Glutamatergic neuron (in vitro differentiated cells): ENCODE data around the gene CDC5L. TPM values are rescaled to one million over a fixed set of nuclear protein-coding genes. Genes with fewer than 3 reads are reported as not detected.

Experiments
- DNase-seq: peaks from one replicate; pipeline ENCODE4 v3.0.0; 2022
- H3K27ac Mint-ChIP-seq: one replicate; pipeline ENCODE4 v1.8.0; 2020; ENCODE audit warnings: mild to moderate bottlenecking, mixed read lengths, inconsistent platforms; ENCODE audit not compliant: unreplicated experiment
- H3K27me3 Mint-ChIP-seq: one replicate; pipeline ENCODE4 v1.8.0; 2020; ENCODE audit warnings: mild to moderate bottlenecking, moderate library complexity, mixed read lengths, inconsistent platforms; ENCODE audit not compliant: unreplicated experiment
- H3K36me3 Mint-ChIP-seq: one replicate; pipeline ENCODE4 v1.8.0; 2020; ENCODE audit warnings: mild to moderate bottlenecking, mixed read lengths, inconsistent platforms; ENCODE audit not compliant: unreplicated experiment
- H3K4me1 Mint-ChIP-seq: one replicate; pipeline ENCODE4 v1.8.0; 2020; ENCODE audit warnings: mild to moderate bottlenecking, low read depth, mixed read lengths, inconsistent platforms; ENCODE audit not compliant: unreplicated experiment
- H3K4me3 Mint-ChIP-seq: one replicate; pipeline ENCODE4 v1.8.0; 2020; ENCODE audit warnings: mild to moderate bottlenecking, mixed read lengths, inconsistent platforms; ENCODE audit not compliant: unreplicated experiment
- H3K9me3 Mint-ChIP-seq: one replicate; pipeline ENCODE4 v1.8.0; 2020; ENCODE audit warnings: mild to moderate bottlenecking, moderate library complexity, mixed read lengths, inconsistent platforms; ENCODE audit not compliant: unreplicated experiment
- total RNA-seq: library from RNA; stranded (reverse); fragmentation: NEBNext Ultra II Directional; extraction: Animal tissue kit (Norgen Biotek cat#: 25700); gene quantifications from one replicate; pipeline ENCODE4 v1.2.1, GENCODE V29; 2021; ENCODE audit not compliant: unreplicated experiment
- TF ChIP-seq, protein P1 (sequence below): fragments of 200-600 bp; sonication (generic); IDR thresholded peaks from one replicate; pipeline ENCODE4 v1.5.0; 2021; ENCODE audit not compliant: partially characterized antibody, unreplicated experiment

CDC5L gene
- total RNA-seq, 1 donor from 2014 or later, result 19.6 TPM

DNA sequence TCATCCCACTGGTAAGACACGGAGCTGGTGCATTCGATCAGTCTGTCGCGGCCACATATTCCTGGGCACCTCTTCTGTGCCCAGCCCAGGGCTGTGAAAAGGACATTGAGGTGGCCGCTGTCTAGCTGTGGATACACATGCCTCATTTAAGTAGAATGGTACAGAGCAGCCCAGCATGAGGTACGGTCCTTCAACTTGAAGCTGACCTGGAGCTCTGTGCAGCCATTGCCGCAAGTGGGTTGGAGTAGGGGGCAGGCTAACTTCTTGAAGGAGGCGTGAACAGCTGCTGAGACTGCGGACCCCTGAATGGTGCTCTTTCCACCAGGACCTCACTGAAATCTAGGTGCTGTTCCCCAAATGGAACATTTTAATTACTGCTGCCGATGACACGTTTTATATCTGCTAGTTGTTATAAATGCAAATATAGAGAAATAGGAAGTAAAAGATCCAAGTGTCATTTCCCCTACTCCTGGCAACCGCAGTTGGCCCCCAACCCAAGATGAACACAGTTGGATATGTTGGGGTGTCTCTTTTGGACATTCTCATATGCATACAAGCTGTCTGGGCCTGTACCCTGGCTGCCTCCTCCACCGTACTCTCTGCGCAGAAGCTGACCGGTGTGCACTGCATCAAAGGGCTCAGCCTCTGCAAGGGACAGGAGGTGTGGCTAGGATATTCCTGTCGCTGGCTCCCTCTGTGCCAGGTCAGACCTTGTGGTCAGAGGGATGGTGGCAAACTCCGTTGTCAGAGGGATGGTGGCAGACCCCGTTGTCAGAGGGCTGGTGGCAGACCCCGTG is 86.1 kb downstream of the CDC5L start:
- Mint-ChIP-seq H3K9me3 (peaks cover 1% of the 10 kb centered on the region), H3K4me1 (peaks cover 9% of the 10 kb centered on the region), H3K4me3 (no peak overlapping the region), H3K27me3 (no peaks in the 10 kb centered on the region), H3K36me3 (no peaks in the 10 kb centered on the region), H3K27ac (no peak overlapping the region)
- DNase-seq, result no peak
- TF ChIP-seq, protein P1, sequence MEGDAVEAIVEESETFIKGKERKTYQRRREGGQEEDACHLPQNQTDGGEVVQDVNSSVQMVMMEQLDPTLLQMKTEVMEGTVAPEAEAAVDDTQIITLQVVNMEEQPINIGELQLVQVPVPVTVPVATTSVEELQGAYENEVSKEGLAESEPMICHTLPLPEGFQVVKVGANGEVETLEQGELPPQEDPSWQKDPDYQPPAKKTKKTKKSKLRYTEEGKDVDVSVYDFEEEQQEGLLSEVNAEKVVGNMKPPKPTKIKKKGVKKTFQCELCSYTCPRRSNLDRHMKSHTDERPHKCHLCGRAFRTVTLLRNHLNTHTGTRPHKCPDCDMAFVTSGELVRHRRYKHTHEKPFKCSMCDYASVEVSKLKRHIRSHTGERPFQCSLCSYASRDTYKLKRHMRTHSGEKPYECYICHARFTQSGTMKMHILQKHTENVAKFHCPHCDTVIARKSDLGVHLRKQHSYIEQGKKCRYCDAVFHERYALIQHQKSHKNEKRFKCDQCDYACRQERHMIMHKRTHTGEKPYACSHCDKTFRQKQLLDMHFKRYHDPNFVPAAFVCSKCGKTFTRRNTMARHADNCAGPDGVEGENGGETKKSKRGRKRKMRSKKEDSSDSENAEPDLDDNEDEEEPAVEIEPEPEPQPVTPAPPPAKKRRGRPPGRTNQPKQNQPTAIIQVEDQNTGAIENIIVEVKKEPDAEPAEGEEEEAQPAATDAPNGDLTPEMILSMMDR, result no peak

DNA sequence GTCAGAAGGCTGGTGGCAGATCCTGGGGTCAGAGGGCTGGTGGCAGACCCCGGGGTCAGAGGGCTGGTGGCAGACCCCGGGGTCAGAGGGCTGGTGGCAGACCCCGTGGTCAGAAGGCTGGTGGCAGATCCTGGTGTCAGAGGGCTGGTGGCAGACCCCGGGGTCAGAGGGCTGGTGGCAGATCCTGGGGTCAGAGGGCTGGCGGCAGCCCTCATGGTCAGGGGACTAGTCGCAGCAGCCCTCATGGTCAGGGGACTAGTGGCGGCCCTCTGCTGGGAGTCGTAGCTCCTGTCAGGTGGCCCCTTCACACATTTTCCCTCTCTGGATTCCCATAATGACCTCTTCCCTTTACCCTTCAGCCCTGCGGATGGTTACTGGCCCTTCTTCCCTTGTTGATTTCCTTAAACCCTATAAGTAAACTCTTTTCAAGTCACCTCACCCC is 86.7 kb downstream of the CDC5L start:
- no peak overlapping the region for H3K4me3 Mint-ChIP-seq

DNA sequence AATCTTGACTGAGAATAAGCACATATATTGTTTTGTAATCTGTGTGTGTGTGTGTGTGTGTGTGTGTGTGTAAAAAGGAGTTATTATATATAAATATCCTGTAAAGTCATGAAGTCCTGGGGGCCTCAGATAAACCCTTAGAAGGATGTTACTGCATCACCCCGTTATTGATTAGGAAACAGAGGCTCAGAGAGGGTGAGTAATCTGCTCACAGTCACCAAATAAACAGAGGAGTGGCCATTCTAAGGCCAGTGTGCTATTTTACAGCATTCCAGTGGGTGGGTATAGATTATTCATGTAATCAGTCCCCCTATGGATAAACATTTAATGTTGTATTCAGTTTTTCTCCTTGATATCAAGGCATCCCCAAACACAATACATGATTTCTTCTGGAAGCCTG is 87.1 kb downstream of the CDC5L start:
- Mint-ChIP-seq H3K9me3 (peaks cover 1% of the 10 kb centered on the region), H3K36me3 (no peaks in the 10 kb centered on the region), H3K4me3 (no peak overlapping the region), H3K4me1 (peaks cover 9% of the 10 kb centered on the region), H3K27ac (peak overlapping the region; percentile 34), H3K27me3 (no peaks in the 10 kb centered on the region)
- DNase-seq, result no peak
- TF ChIP-seq, protein P1, result no peak

More for the DNA sequence above, 86.7 kb downstream of the CDC5L start:
- Mint-ChIP-seq H3K4me1 (peaks cover 9% of the 10 kb centered on the region), H3K9me3 (peaks cover 1% of the 10 kb centered on the region), H3K27ac (peak overlapping the region; percentile 34), H3K36me3 (no peaks in the 10 kb centered on the region), H3K27me3 (no peaks in the 10 kb centered on the region)
- no peak for DNase-seq
- TF ChIP-seq, protein P1, result no peak

DNA sequence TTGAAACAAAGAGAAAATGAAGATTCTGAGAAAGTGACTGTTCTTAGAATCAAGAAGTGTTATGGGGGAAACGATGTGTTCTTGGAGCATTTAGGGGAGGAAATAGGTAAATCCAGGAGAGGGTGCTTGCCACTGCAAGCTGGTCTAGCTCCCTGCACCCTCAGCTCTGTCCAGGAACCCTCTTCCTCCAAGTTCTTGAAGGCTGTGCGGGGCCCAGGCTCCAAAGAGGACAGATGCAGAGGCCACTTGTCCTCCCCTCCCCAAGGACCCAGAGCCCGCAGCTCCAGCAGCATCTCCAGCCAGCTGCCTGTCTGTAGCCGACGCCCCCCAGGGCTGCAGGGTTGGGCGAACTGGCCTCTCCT is 87.9 kb downstream of the CDC5L start:
- TF ChIP-seq, protein P1, result no peak
- H3K4me3 Mint-ChIP-seq, result peak overlapping the region; percentile 52
- H3K27ac Mint-ChIP-seq, result peak overlapping the region; percentile 28
- peaks cover 3% of the 10 kb centered on the region for H3K9me3 Mint-ChIP-seq
- H3K36me3 Mint-ChIP-seq, result no peaks in the 10 kb centered on the region
- peaks cover 9% of the 10 kb centered on the region for H3K4me1 Mint-ChIP-seq
- H3K27me3 Mint-ChIP-seq, result no peaks in the 10 kb centered on the region
- DNase-seq, result no peak

DNA sequence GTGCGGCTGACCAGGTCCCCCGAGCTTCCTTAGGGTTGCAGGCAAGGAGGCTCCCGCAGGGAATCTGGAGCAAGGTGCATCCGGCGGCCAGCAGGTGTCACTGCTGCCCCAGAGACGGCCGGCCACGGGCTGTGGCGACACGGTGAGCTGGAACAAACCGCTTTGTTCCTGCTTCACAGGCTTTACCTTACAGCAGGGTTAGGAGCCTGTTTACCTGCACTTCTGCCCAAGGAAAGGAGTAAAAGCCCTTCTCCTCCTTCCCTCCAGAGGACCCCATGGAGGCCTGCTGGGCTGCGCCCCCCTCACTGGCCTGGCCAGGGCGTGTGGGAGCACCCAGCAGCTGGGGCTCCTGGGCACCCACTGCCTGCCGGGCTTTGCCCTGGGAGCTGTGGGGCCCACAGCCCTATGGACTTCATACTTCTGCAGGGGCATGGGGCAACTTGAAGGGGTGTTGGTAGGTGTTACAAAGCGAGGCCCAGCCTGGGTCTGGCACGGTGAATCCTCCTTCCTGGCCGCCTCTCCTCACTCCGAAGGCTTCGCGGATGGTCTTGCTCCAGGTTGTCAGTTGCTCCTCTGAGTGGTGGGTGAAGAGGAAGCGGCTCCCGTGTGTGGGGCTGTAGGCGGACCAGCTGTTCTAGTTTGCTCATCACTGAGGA is 88.4 kb downstream of the CDC5L start:
- DNase-seq, result peak; percentile 91
- peaks cover 9% of the 10 kb centered on the region for H3K4me1 Mint-ChIP-seq
- H3K27ac Mint-ChIP-seq, result no peak overlapping the region
- TF ChIP-seq, protein P1, result peak; percentile 82
- H3K4me3 Mint-ChIP-seq, result no peak overlapping the region
- peaks cover 3% of the 10 kb centered on the region for H3K9me3 Mint-ChIP-seq
- no peaks in the 10 kb centered on the region for H3K27me3 Mint-ChIP-seq
- H3K36me3 Mint-ChIP-seq, result no peaks in the 10 kb centered on the region
